ENCODE data around the gene TEK. TPM values are rescaled to one million over a fixed set of nuclear protein-coding genes. Genes with fewer than 3 reads are reported as not detected.

TEK gene
- 0.01 to 0.05 TPM (median 0.03 TPM) in 3 replicates for polyA plus RNA-seq
- polyA plus RNA-seq (2011; ENCODE audit: low read depth): 0.47 TPM
- 0.02 and 0.03 TPM in 2 replicates for polyA plus RNA-seq (2011; cell fraction: cytosol; rRNA removed)
- polyA plus RNA-seq (2011; cell fraction: nucleus; rRNA removed): 0.06 and 0.08 TPM in 2 replicates
- 0.05 and 0.21 TPM in 2 replicates for polyA plus RNA-seq (2012; ENCODE audit: low replicate concordance)
- polyA minus RNA-seq: 0.16 TPM in 1 of 3 replicates, not detected in the others
- polyA minus RNA-seq (2011; cell fraction: cytosol; rRNA and poly(A)+ RNA removed): not detected
- polyA minus RNA-seq (2011; cell fraction: nucleus; rRNA and poly(A)+ RNA removed): 0.11 and 0.16 TPM in 2 replicates

- FAIRE-seq (peak; percentile 52), DNase-seq (ENCODE audit: low read depth, low spot score) (no peak)
- H3K4me2 ChIP-seq (ENCODE audit: control insufficient read depth, extremely low read depth, insufficient read depth, low read depth, low read length): peak within 1 kb of the TSS; percentile 38
- no peaks in the 10 kb centered on the region for H3K9me1 ChIP-seq (ENCODE audit: control insufficient read depth, extremely low read depth, insufficient read depth, low read length)
- H2AFZ ChIP-seq (ENCODE audit: control insufficient read depth, low read length): peak within 1 kb of the TSS; percentile 58
- H3K79me2 ChIP-seq (ENCODE audit: control insufficient read depth, insufficient read depth, low read length): no peaks in the 10 kb centered on the region
- TF ChIP-seq CTCF (optimal IDR thresholded peaks at IDR 0.05 in 1 of 3, IDR thresholded peaks at IDR 0.05 in 1 of 3, conservative IDR thresholded peaks at IDR 0.05 in 1 of 3; ENCODE audit: extremely low read depth in 1 of 3, insufficient read depth in 2 of 3, low read length in 3 of 3) (no peak), EZH2 (IDR thresholded peaks at IDR 0.05; ENCODE audit: low read length) (no peak)
- no peak within 1 kb of the TSS for H3K27ac ChIP-seq (ENCODE audit: control insufficient read depth, insufficient read depth, low read length)
- dilution Hi-C loops (cut with MboI; ENCODE audit: extremely low pct_ligation_motif_present, low sequenced_read_pairs): no loop called here
- no peaks in the 10 kb centered on the region for H4K20me1 ChIP-seq (ENCODE audit: control insufficient read depth, extremely low read depth, insufficient read depth, low read length)
- H3K36me3 ChIP-seq (ENCODE audit: control insufficient read depth in 2 of 2, extremely low read depth in 1 of 2, insufficient read depth in 2 of 2, low read length in 2 of 2): no peaks in the 10 kb centered on the region
- H3K27me3 ChIP-seq (ENCODE audit: control insufficient read depth, extremely low read depth, insufficient read depth, low read length): no peaks in the 10 kb centered on the region
- H3K9me3 ChIP-seq (ENCODE audit: control insufficient read depth, low read depth, low read length): no peaks in the 10 kb centered on the region
- no peak within 1 kb of the TSS for H3K4me3 ChIP-seq (ENCODE audit: control insufficient read depth in 2 of 3, extremely low read depth in 1 of 3, insufficient read depth in 2 of 3, low read depth in 1 of 3, low read length in 3 of 3)
- no peak within 1 kb of the TSS for H3K9ac ChIP-seq (ENCODE audit: control insufficient read depth, extremely low read depth, insufficient read depth, low read length)
- H3K4me1 ChIP-seq (ENCODE audit: control insufficient read depth, extremely low read depth, insufficient read depth, low read length): no peaks in the 10 kb centered on the region
Measured at GRCh38 chr9:27108981-27109541, at the start of gene TEK. TSS of gene TEK (plus strand) at chr9:27109225. CDS start at chr9:27109591, 366 bp downstream.

GRCh38 chr9:27059412-27059811, 49.6 kb upstream of the TEK start:
- H2AFZ ChIP-seq (ENCODE audit: control insufficient read depth, low read length): no peak overlapping the region
- no peaks in the 10 kb centered on the region for H3K27me3 ChIP-seq (ENCODE audit: control insufficient read depth, extremely low read depth, insufficient read depth, low read length)
- no peak overlapping the region for H3K27ac ChIP-seq (ENCODE audit: control insufficient read depth, insufficient read depth, low read length)
- no peak overlapping the region for H3K4me2 ChIP-seq (ENCODE audit: control insufficient read depth, extremely low read depth, insufficient read depth, low read depth, low read length)
- no peaks in the 10 kb centered on the region for H3K9me3 ChIP-seq (ENCODE audit: control insufficient read depth, low read depth, low read length)
- no peak for TF ChIP-seq CTCF (optimal IDR thresholded peaks at IDR 0.05 in 1 of 3, IDR thresholded peaks at IDR 0.05 in 1 of 3, conservative IDR thresholded peaks at IDR 0.05 in 1 of 3; ENCODE audit: extremely low read depth in 1 of 3, insufficient read depth in 2 of 3, low read length in 3 of 3)
- TF ChIP-seq EZH2 (IDR thresholded peaks at IDR 0.05; ENCODE audit: low read length): no peak
- H3K4me3 ChIP-seq (ENCODE audit: control insufficient read depth in 2 of 3, extremely low read depth in 1 of 3, insufficient read depth in 2 of 3, low read depth in 1 of 3, low read length in 3 of 3): no peak overlapping the region
- dilution Hi-C loops (cut with MboI; ENCODE audit: extremely low pct_ligation_motif_present, low sequenced_read_pairs): no loop called here
- H3K4me1 ChIP-seq (ENCODE audit: control insufficient read depth, extremely low read depth, insufficient read depth, low read length): peaks cover 4% of the 10 kb centered on the region
- H4K20me1 ChIP-seq (ENCODE audit: control insufficient read depth, extremely low read depth, insufficient read depth, low read length): no peaks in the 10 kb centered on the region
- no peaks in the 10 kb centered on the region for H3K79me2 ChIP-seq (ENCODE audit: control insufficient read depth, insufficient read depth, low read length)
- H3K36me3 ChIP-seq (ENCODE audit: control insufficient read depth in 2 of 2, extremely low read depth in 1 of 2, insufficient read depth in 2 of 2, low read length in 2 of 2): no peaks in the 10 kb centered on the region
- no peak overlapping the region for H3K9ac ChIP-seq (ENCODE audit: control insufficient read depth, extremely low read depth, insufficient read depth, low read length)
- FAIRE-seq (no peak), DNase-seq (ENCODE audit: low read depth, low spot score) (no peak)
- no peaks in the 10 kb centered on the region for H3K9me1 ChIP-seq (ENCODE audit: control insufficient read depth, extremely low read depth, insufficient read depth, low read length)
